ENCODE measurements around the gene AURKA. TPM values are rescaled to one million over a fixed set of nuclear protein-coding genes. Genes with fewer than 3 reads are reported as not detected.

The AURKA gene
- total and polyA plus RNA-seq, 4 donors: 0.88 to 41.6 (median 2.7) TPM

DNA sequence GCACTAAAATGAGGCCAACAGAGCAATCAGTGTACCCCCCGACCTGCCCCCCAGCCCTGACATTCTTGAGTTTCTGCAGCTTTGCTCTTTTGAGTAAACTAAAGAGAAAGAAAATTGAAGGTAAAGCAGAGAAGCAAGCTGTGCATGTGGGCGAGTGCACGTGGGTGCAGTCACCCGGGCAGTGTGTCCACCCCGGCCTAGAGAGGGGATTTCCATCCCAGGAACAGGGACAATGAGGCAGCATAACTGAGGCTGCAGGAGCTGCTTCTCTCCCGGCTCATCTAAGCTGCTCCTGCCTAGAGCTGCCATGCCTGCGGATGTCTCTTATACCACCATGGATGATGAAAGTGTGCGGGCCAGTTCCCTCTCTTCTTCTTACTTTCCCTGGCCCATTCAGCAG lies 36.9 kb upstream of the AURKA start (continued):
- TF ChIP-seq JUND (IDR thresholded peaks at IDR 0.05) (no peak), FOXA1 (IDR thresholded peaks at IDR 0.05) (no peak), EGR1 (IDR thresholded peaks at IDR 0.05; ENCODE audit: low read depth in 2 of 2) (no peak), NR2F2 (IDR thresholded peaks at IDR 0.05) (no peak)
- TF ChIP-seq, protein P1, sequence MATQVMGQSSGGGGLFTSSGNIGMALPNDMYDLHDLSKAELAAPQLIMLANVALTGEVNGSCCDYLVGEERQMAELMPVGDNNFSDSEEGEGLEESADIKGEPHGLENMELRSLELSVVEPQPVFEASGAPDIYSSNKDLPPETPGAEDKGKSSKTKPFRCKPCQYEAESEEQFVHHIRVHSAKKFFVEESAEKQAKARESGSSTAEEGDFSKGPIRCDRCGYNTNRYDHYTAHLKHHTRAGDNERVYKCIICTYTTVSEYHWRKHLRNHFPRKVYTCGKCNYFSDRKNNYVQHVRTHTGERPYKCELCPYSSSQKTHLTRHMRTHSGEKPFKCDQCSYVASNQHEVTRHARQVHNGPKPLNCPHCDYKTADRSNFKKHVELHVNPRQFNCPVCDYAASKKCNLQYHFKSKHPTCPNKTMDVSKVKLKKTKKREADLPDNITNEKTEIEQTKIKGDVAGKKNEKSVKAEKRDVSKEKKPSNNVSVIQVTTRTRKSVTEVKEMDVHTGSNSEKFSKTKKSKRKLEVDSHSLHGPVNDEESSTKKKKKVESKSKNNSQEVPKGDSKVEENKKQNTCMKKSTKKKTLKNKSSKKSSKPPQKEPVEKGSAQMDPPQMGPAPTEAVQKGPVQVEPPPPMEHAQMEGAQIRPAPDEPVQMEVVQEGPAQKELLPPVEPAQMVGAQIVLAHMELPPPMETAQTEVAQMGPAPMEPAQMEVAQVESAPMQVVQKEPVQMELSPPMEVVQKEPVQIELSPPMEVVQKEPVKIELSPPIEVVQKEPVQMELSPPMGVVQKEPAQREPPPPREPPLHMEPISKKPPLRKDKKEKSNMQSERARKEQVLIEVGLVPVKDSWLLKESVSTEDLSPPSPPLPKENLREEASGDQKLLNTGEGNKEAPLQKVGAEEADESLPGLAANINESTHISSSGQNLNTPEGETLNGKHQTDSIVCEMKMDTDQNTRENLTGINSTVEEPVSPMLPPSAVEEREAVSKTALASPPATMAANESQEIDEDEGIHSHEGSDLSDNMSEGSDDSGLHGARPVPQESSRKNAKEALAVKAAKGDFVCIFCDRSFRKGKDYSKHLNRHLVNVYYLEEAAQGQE (IDR thresholded peaks at IDR 0.05): no peak

DNA sequence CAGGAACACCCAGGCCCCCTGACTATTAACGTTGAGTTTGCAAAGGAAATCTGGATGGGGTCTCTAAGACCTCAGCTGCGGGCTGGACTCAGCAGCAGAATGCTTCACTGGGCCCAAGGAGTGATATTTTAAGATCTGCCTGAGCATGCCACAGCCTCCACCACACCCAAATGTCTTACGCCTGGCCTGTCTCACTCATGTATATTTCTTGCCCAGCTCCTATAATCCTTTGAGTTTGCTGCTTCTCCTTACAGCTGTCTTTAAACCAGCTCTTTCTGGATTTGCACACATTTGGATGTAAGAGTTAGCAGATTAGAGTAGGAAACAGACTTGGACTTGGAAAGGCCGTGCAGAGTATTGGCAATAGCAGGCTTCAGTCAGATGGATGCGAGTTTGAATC lies 36.4 kb upstream of the AURKA start:
- no peaks in the 10 kb centered on the region for H3K9me3 ChIP-seq (ENCODE audit: control insufficient read depth in 4 of 4, low read length in 3 of 4)
- H3K4me3 ChIP-seq (ENCODE audit: low read depth in 1 of 3, low read length in 3 of 3): no peak overlapping the region
- H3K9ac ChIP-seq (ENCODE audit: low read depth in 1 of 2, low read length in 2 of 2): no peak overlapping the region
- H3K27ac ChIP-seq (ENCODE audit: low read depth in 1 of 2, low read length in 2 of 2): no peak overlapping the region
- no peaks in the 10 kb centered on the region for H3K4me1 ChIP-seq (ENCODE audit: control insufficient read depth in 4 of 4, insufficient read depth in 4 of 4, low read length in 3 of 4)
- no peak for TF ChIP-seq HNF4G (IDR thresholded peaks at IDR 0.05)
- TF ChIP-seq, protein P2, sequence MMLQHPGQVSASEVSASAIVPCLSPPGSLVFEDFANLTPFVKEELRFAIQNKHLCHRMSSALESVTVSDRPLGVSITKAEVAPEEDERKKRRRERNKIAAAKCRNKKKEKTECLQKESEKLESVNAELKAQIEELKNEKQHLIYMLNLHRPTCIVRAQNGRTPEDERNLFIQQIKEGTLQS (IDR thresholded peaks at IDR 0.05): no peak
- no peak for TF ChIP-seq FOXA1 (IDR thresholded peaks at IDR 0.05)
- no peak for TF ChIP-seq HNF4A (conservative IDR thresholded peaks at IDR 0.05)
- no peak for TF ChIP-seq SP1 (IDR thresholded peaks at IDR 0.05)
- no peak for TF ChIP-seq NR2F2 (IDR thresholded peaks at IDR 0.05)
- TF ChIP-seq, protein P3, sequence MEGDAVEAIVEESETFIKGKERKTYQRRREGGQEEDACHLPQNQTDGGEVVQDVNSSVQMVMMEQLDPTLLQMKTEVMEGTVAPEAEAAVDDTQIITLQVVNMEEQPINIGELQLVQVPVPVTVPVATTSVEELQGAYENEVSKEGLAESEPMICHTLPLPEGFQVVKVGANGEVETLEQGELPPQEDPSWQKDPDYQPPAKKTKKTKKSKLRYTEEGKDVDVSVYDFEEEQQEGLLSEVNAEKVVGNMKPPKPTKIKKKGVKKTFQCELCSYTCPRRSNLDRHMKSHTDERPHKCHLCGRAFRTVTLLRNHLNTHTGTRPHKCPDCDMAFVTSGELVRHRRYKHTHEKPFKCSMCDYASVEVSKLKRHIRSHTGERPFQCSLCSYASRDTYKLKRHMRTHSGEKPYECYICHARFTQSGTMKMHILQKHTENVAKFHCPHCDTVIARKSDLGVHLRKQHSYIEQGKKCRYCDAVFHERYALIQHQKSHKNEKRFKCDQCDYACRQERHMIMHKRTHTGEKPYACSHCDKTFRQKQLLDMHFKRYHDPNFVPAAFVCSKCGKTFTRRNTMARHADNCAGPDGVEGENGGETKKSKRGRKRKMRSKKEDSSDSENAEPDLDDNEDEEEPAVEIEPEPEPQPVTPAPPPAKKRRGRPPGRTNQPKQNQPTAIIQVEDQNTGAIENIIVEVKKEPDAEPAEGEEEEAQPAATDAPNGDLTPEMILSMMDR (IDR thresholded peaks at IDR 0.05; ENCODE audit: low read depth, low read length, missing input control): no peak
- TF ChIP-seq, protein P1 (IDR thresholded peaks at IDR 0.05): no peak
- TF ChIP-seq, protein P4, sequence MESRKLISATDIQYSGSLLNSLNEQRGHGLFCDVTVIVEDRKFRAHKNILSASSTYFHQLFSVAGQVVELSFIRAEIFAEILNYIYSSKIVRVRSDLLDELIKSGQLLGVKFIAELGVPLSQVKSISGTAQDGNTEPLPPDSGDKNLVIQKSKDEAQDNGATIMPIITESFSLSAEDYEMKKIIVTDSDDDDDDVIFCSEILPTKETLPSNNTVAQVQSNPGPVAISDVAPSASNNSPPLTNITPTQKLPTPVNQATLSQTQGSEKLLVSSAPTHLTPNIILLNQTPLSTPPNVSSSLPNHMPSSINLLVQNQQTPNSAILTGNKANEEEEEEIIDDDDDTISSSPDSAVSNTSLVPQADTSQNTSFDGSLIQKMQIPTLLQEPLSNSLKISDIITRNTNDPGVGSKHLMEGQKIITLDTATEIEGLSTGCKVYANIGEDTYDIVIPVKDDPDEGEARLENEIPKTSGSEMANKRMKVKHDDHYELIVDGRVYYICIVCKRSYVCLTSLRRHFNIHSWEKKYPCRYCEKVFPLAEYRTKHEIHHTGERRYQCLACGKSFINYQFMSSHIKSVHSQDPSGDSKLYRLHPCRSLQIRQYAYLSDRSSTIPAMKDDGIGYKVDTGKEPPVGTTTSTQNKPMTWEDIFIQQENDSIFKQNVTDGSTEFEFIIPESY (IDR thresholded peaks at IDR 0.05): no peak
- TF ChIP-seq GABPA (IDR thresholded peaks at IDR 0.05 in 1 of 2, conservative IDR thresholded peaks at IDR 0.05 in 1 of 2): no peak
- no peak for TF ChIP-seq JUND (IDR thresholded peaks at IDR 0.05)
- TF ChIP-seq TAF1 (conservative IDR thresholded peaks at IDR 0.05): no peak
- no peak for TF ChIP-seq RXRA (IDR thresholded peaks at IDR 0.05)
- no peak for TF ChIP-seq YY1 (IDR thresholded peaks at IDR 0.05)
- TF ChIP-seq, protein P5, sequence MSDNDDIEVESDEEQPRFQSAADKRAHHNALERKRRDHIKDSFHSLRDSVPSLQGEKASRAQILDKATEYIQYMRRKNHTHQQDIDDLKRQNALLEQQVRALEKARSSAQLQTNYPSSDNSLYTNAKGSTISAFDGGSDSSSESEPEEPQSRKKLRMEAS (IDR thresholded peaks at IDR 0.05): no peak
- no peak for TF ChIP-seq RAD21 (IDR thresholded peaks at IDR 0.05)
- TF ChIP-seq EGR1 (IDR thresholded peaks at IDR 0.05; ENCODE audit: low read depth in 2 of 2): no peak
- no peaks in the 10 kb centered on the region for H3K36me3 ChIP-seq (ENCODE audit: control insufficient read depth in 4 of 4, insufficient read depth in 3 of 4, low read depth in 1 of 4, low read length in 3 of 4)
- no peak for DNase-seq (ENCODE audit: low spot score)
- H3K27me3 ChIP-seq (ENCODE audit: control insufficient read depth in 4 of 4, insufficient read depth in 4 of 4, low read length in 3 of 4): no peaks in the 10 kb centered on the region
- 93% methylated on average over 5 of the region's 5 CpGs for WGBS

All from liver (tissue), 9 donors.